PC-3 (cell line): ENCODE results near the gene HECW1. TPM values are rescaled to one million over a fixed set of nuclear protein-coding genes. Genes with fewer than 3 reads are reported as not detected.
A peak's percentile ranks its signal among the peaks of the same experiment; 100 is the strongest.

Source experiments
- ATAC-seq: fragments of 200-7000 bp; cut with Tn5 transposase; 2 replicates; pipeline ENCODE4 v1.9.1; 2020; ENCODE audit warnings: mild to moderate bottlenecking, moderate library complexity
- BruUV-seq: library from RNA; stranded (reverse); fragments of 400-500 nt; replicated peaks from 2 replicates; lab custom pipeline; 2021; lab: Mats Ljungman, UMichigan
- CTCF ChIA-PET: fragments of 300-600 bp; sonication (Branson Sonifier 250); formaldehyde crosslinking; loops from one replicate; lab custom pipeline; 2022; ENCODE audit warnings: antibody characterized with exemption; lab: Charles Lee
- POLR2A ChIA-PET: fragments of 300-600 bp; sonication (Branson Sonifier 250); formaldehyde crosslinking; loops from one replicate; lab custom pipeline; 2022; ENCODE audit warnings: antibody characterized with exemption; ENCODE audit not compliant: unreplicated experiment; lab: Charles Lee
- DNase-seq: peaks from one replicate; pipeline ENCODE4 v3.0.0-alpha.2; 2015
- H2AFZ ChIP-seq: fragments of 300-600 bp; sonication (generic); 2 replicates; pipeline ENCODE4 v1.6.0; 2016; ENCODE audit warnings: antibody characterized with exemption, low read length
- H3F3A ChIP-seq: fragments of 300-600 bp; sonication (generic); one replicate; pipeline ENCODE4 v1.6.0; 2017; ENCODE audit warnings: antibody characterized with exemption, low read length, control low read depth, mild to moderate bottlenecking; ENCODE audit not compliant: unreplicated experiment
- H3K27ac ChIP-seq: fragments of 300-600 bp; sonication (generic); 2 replicates; pipeline ENCODE4 v1.5.1; 2016; ENCODE audit warnings: mild to moderate bottlenecking, low read length
- H3K27me3 ChIP-seq: fragments of 300-600 bp; sonication (generic); 2 replicates; pipeline ENCODE4 v1.6.1; 2016; ENCODE audit warnings: low read length, mixed read lengths
- H3K36me3 ChIP-seq: fragments of 300-600 bp; sonication (generic); 2 replicates; pipeline ENCODE4 v1.6.1; 2016; ENCODE audit warnings: low read depth, mixed run types, low read length, mixed read lengths
- H3K4me1 ChIP-seq: fragments of 300-600 bp; sonication (generic); 2 replicates; pipeline ENCODE4 v1.5.1; 2016; ENCODE audit warnings: low read length; ENCODE audit not compliant: insufficient read depth
- H3K4me2 ChIP-seq: fragments of 300-600 bp; sonication (generic); 2 replicates; pipeline ENCODE4 v1.6.0; 2016; ENCODE audit warnings: low read length
- H3K4me3 ChIP-seq: fragments of 300-600 bp; sonication (generic); 2 replicates; pipeline ENCODE4 v1.5.1; 2016; ENCODE audit warnings: mild to moderate bottlenecking, low read length, mixed read lengths
- H3K79me2 ChIP-seq: fragments of 300-600 bp; sonication (generic); 2 replicates; pipeline ENCODE4 v1.6.1; 2017; ENCODE audit warnings: low read length, mixed read lengths
- H3K9ac ChIP-seq: fragments of 300-600 bp; sonication (generic); 2 replicates; pipeline ENCODE4 v1.6.0; 2016; ENCODE audit warnings: mild to moderate bottlenecking, low read length
- H3K9me2 ChIP-seq: fragments of 300-600 bp; sonication (generic); replicated peaks from 2 replicates; pipeline ENCODE4 v1.6.1; 2016; ENCODE audit warnings: mixed run types, low read length, mixed read lengths
- H3K9me3 ChIP-seq: fragments of 300-600 bp; sonication (generic); 2 replicates; pipeline ENCODE4 v1.6.1; 2016; ENCODE audit warnings: low read length, mixed read lengths
- H4K20me1 ChIP-seq: fragments of 300-600 bp; sonication (generic); 2 replicates; pipeline ENCODE4 v1.6.1; 2016; ENCODE audit warnings: low read length, mixed read lengths
- CTCF ChIP-seq: fragments of 300-600 bp; sonication (generic); conservative IDR thresholded peaks from 2 replicates; pipeline ENCODE4 v1.5.1; 2017; ENCODE audit warnings: antibody characterized with exemption, low read depth, mild to moderate bottlenecking, low read length
- EZH2 ChIP-seq: fragments of 300-600 bp; sonication (generic); IDR thresholded peaks from one replicate; pipeline ENCODE4 v1.6.1; 2017; ENCODE audit warnings: antibody characterized with exemption, mild to moderate bottlenecking, low read length; ENCODE audit not compliant: unreplicated experiment
- EZH2phosphoT487 ChIP-seq: fragments of 300-600 bp; sonication (generic); IDR thresholded peaks from 2 replicates; pipeline ENCODE4 v1.6.1; 2018; ENCODE audit warnings: mild to moderate bottlenecking, antibody characterized with exemption, low read length, borderline replicate concordance
- intact Hi-C: fragments of 100-400 bp; cut with micrococcal nuclease; formaldehyde crosslinking; loops from 2 replicates; pipeline ENCODE4 v1.9.0; 2023
- total RNA-seq: library from RNA; depleted of rRNA; stranded (reverse); fragments of >200 nt; gene quantifications from 2 replicates; pipeline ENCODE4 v1.2.3, GENCODE V29; 2014

The HECW1 gene
- total RNA-seq, 1 experiment from 2014 or later = 3.0 TPM

GRCh38 chr7:43192806-43193460, 80.5 kb downstream of the HECW1 start:
- Histone ChIP-seq H3K4me3 (no peak overlapping the region), H3K36me3 (no peaks in the 10 kb centered on the region), H3K4me1 (peaks cover 10% of the 10 kb centered on the region; the same call in 1 of the 2 replicates), H3K9me2 (no peaks in the 10 kb centered on the region), H2AFZ (no peak overlapping the region), H4K20me1 (no peaks in the 10 kb centered on the region), H3K27ac (no peak overlapping the region), H3K79me2 (no peaks in the 10 kb centered on the region), H3K4me2 (no peak overlapping the region), H3K27me3 (no peaks in the 10 kb centered on the region), H3F3A (no peaks in the 10 kb centered on the region), H3K9ac (no peak overlapping the region), H3K9me3 (no peaks in the 10 kb centered on the region)
- BruUV-seq = no TSS peak
- ATAC-seq (no peak), DNase-seq (no peak)
- intact Hi-C loops = no loop called here
- ChIA-PET CTCF (no interaction called here), POLR2A (no interaction called here)
- TF ChIP-seq EZH2phosphoT487 (no peak), CTCF (no peak), EZH2 (no peak)

- Histone ChIP-seq H3K27ac (no peak overlapping the region), H3K4me2 (no peak overlapping the region), H3K27me3 (no peaks in the 10 kb centered on the region), H3K4me3 (no peak overlapping the region), H3K9me2 (no peaks in the 10 kb centered on the region), H3K79me2 (no peaks in the 10 kb centered on the region), H3K36me3 (no peaks in the 10 kb centered on the region), H2AFZ (no peak overlapping the region), H3F3A (no peaks in the 10 kb centered on the region), H3K9ac (no peak overlapping the region), H3K9me3 (no peaks in the 10 kb centered on the region), H4K20me1 (no peaks in the 10 kb centered on the region), H3K4me1 (peaks cover 12% of the 10 kb centered on the region)
- TF ChIP-seq CTCF = no peak
- TF ChIP-seq EZH2 = no peak
- no peak for TF ChIP-seq EZH2phosphoT487
- ChIA-PET CTCF (interaction anchor here (0.6 kb wide), 1 partner anchor 95 kb away, joined by 3 read pairs; no protein-coding TSS in a partner anchor), POLR2A (interaction anchor here (0.6 kb wide), 1 partner anchor 675 kb away, joined by 5 read pairs; the partner anchor contains the start of gene MRPS24)
- peak; percentile 42; the same call in 1 of the 2 replicates for ATAC-seq
- intact Hi-C loops = no loop called here
- BruUV-seq = no TSS peak
- peak; percentile 56 for DNase-seq
Observed at GRCh38 chr7:43193893-43194292, 81.4 kb downstream of the HECW1 start.

- H3K9me2 ChIP-seq = no peaks in the 10 kb centered on the region
- no TSS peak for BruUV-seq
- H3K27ac ChIP-seq = no peak overlapping the region
- peaks cover 25% of the 10 kb centered on the region for H3K4me1 ChIP-seq
- no peak overlapping the region for H3K4me2 ChIP-seq
- no peaks in the 10 kb centered on the region for H3K79me2 ChIP-seq
- POLR2A ChIA-PET = interaction anchor here (0.6 kb wide), 1 partner anchor 692 kb away, joined by 4 read pairs; no protein-coding TSS in a partner anchor
- H3K9ac ChIP-seq = no peak overlapping the region
- H2AFZ ChIP-seq = no peak overlapping the region
- CTCF ChIA-PET = interaction anchor here (0.6 kb wide), 1 partner anchor 78 kb away, joined by 4 read pairs; no protein-coding TSS in a partner anchor
- H3K9me3 ChIP-seq = no peaks in the 10 kb centered on the region
- no peak overlapping the region for H3K4me3 ChIP-seq
- TF ChIP-seq EZH2 (no peak), CTCF (no peak), EZH2phosphoT487 (no peak)
- no peaks in the 10 kb centered on the region for H3F3A ChIP-seq
- H4K20me1 ChIP-seq = no peaks in the 10 kb centered on the region
- intact Hi-C loops = no loop called here
- H3K36me3 ChIP-seq = no peaks in the 10 kb centered on the region
- ATAC-seq (no peak), DNase-seq (no peak)
- H3K27me3 ChIP-seq = no peaks in the 10 kb centered on the region
Observed at GRCh38 chr7:43195256-43195655, 82.8 kb downstream of the HECW1 start.
